ENCODE measurements around the gene LRGUK.

GRCh38 chr7:134186027-134186426, 58.9 kb downstream of the LRGUK start:
- TF ChIP-seq, protein P1, sequence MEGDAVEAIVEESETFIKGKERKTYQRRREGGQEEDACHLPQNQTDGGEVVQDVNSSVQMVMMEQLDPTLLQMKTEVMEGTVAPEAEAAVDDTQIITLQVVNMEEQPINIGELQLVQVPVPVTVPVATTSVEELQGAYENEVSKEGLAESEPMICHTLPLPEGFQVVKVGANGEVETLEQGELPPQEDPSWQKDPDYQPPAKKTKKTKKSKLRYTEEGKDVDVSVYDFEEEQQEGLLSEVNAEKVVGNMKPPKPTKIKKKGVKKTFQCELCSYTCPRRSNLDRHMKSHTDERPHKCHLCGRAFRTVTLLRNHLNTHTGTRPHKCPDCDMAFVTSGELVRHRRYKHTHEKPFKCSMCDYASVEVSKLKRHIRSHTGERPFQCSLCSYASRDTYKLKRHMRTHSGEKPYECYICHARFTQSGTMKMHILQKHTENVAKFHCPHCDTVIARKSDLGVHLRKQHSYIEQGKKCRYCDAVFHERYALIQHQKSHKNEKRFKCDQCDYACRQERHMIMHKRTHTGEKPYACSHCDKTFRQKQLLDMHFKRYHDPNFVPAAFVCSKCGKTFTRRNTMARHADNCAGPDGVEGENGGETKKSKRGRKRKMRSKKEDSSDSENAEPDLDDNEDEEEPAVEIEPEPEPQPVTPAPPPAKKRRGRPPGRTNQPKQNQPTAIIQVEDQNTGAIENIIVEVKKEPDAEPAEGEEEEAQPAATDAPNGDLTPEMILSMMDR (conservative IDR thresholded peaks at IDR 0.05; ENCODE audit: low read depth, low read length) = no peak
- TF ChIP-seq EZH2phosphoT487 (IDR thresholded peaks at IDR 0.05; ENCODE audit: borderline replicate concordance, low read length) (no peak), EZH2 (IDR thresholded peaks at IDR 0.05; ENCODE audit: low read length, unreplicated experiment) (no peak)
